Panc1 (cell line): Measurements from ENCODE around the gene DCHS1. TPM values are rescaled to one million over a fixed set of nuclear protein-coding genes. Genes with fewer than 3 reads are reported as not detected.

Source experiments
- ATAC-seq: fragments of 200-7000 bp; cut with Tn5 transposase; 2 replicates; pipeline ENCODE4 v1.9.1; 2020; ENCODE audit warnings: mild to moderate bottlenecking, moderate library complexity
- BruUV-seq: library from RNA; stranded (reverse); fragments of 400-500 nt; replicated peaks from 2 replicates; lab custom pipeline; 2021; lab: Mats Ljungman, UMichigan
- CTCF ChIA-PET: fragments of 300-600 bp; sonication (Branson Sonifier 250); formaldehyde crosslinking; loops from one replicate; lab custom pipeline; 2022; ENCODE audit warnings: antibody characterized with exemption; lab: Charles Lee
- POLR2A ChIA-PET: fragments of 300-600 bp; sonication (Branson Sonifier 250); formaldehyde crosslinking; loops from one replicate; lab custom pipeline; 2022; ENCODE audit warnings: antibody characterized with exemption; lab: Charles Lee
- DNase-seq: peaks from one replicate; pipeline ENCODE4 v3.0.0-alpha.2; 2010; ENCODE audit warnings: low read depth, low spot score
- H3K27ac ChIP-seq: 2 replicates; pipeline ENCODE4 v1.5.1; 2011; ENCODE audit warnings: mild to moderate bottlenecking, low read length, inconsistent platforms
- H3K27me3 ChIP-seq: fragments of 200-500 bp; sonication (Bioruptor generic); 2 replicates; pipeline ENCODE4 v1.6.0; 2014; ENCODE audit warnings: low read length, inconsistent platforms; ENCODE audit not compliant: control insufficient read depth, insufficient read depth
- H3K36me3 ChIP-seq: fragments of 200-500 bp; sonication (Bioruptor generic); 2 replicates; pipeline ENCODE4 v1.5.1; 2014; ENCODE audit warnings: inconsistent platforms, mild to moderate bottlenecking, low read length, moderate library complexity; ENCODE audit not compliant: control insufficient read depth, insufficient read depth
- H3K4me1 ChIP-seq: 2 replicates; pipeline ENCODE4 v1.5.1; 2011; ENCODE audit warnings: inconsistent platforms, mild to moderate bottlenecking, low read length, moderate library complexity; ENCODE audit not compliant: control insufficient read depth, insufficient read depth
- H3K4me3 ChIP-seq, 2 experiments: 2 replicates each; pipeline ENCODE4 v1.5.1; 2011 to 2012; ENCODE audit warnings: low read depth in 2 of 2, low read length in 2 of 2, mild to moderate bottlenecking in 2 of 2, inconsistent platforms in 1 of 2, moderate library complexity in 1 of 2
- H3K9me3 ChIP-seq: fragments of 200-500 bp; sonication (Bioruptor generic); 2 replicates; pipeline ENCODE4 v1.5.1; 2014; ENCODE audit warnings: low read depth, mild to moderate bottlenecking, inconsistent platforms, low read length, moderate library complexity; ENCODE audit not compliant: control insufficient read depth, insufficient read depth
- POLR2AphosphoS5 ChIP-seq: IDR thresholded peaks from 2 replicates; pipeline ENCODE4 v1.6.1; 2012; ENCODE audit warnings: mild to moderate bottlenecking, low read depth, low read length, moderate library complexity
- SIN3A ChIP-seq: IDR thresholded peaks from 2 replicates; pipeline ENCODE4 v1.6.1; 2012; ENCODE audit warnings: low read depth, mild to moderate bottlenecking, low read length, moderate library complexity, borderline replicate concordance; ENCODE audit not compliant: insufficient read depth
- TCF7L2 ChIP-seq: IDR thresholded peaks from 2 replicates; pipeline ENCODE4 v1.6.1; 2011; ENCODE audit warnings: mild to moderate bottlenecking, low read depth, low read length, inconsistent platforms
- in situ Hi-C: cut with HindIII; loops from 2 replicates; pipeline ENCODE4 v1.10.0; 2016; ENCODE audit warnings: low sequenced_read_pairs, low pct_unique_long_range_greater_than_20kb
- intact Hi-C: fragments of 100-400 bp; cut with micrococcal nuclease; formaldehyde crosslinking; loops from one replicate; pipeline ENCODE4 v1.10.0; 2022; ENCODE audit not compliant: unreplicated experiment
- total RNA-seq: library from RNA; stranded (reverse); gene quantifications from one replicate; pipeline ENCODE4 v1.2.1, GENCODE V29; 2021; ENCODE audit not compliant: unreplicated experiment
- TF ChIP-seq, protein P1 (sequence below): fragments of 450-650 bp; IDR thresholded peaks from 2 replicates; pipeline ENCODE4 v1.5.1; 2017; ENCODE audit warnings: mild to moderate bottlenecking
- TF ChIP-seq, protein P2 (sequence below), 2 experiments: IDR thresholded peaks; 2 replicates each; pipeline ENCODE4 v1.6.1; 2011 to 2012; ENCODE audit warnings: low read depth in 2 of 2, control low read depth in 1 of 2, low read length in 1 of 2, mild to moderate bottlenecking in 1 of 2, moderate library complexity in 1 of 2; ENCODE audit not compliant: insufficient read depth in 1 of 2

DCHS1 gene
- total RNA-seq, 1 experiment from 2014 or later: 2.2 TPM

DNA sequence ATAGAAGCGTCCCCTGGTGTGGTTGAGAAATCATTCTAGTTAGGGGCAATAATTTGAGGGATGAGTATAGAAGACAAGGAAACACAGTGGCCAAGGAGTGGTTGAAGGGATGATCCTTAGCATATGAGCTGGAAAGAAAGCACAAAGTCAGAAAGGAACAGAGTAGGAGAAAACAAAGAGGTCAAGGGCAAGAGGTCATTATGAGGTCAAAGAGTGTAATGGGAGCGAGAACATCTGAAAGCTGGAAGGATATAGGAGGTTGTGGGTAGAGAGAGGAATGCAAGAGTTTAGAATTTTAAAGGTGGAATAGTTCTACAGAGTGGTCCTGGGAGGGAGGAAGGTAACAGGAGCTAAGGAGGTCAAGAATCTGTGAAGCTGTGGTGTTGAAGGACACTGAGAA lies 2.0 kb downstream of the DCHS1 start:
- POLR2A ChIA-PET: no interaction called here
- intact Hi-C loops: no loop called here
- Histone ChIP-seq H3K4me1 (no peaks in the 10 kb centered on the region), H3K9me3 (no peaks in the 10 kb centered on the region), H3K27me3 (peaks cover 79% of the 10 kb centered on the region), H3K36me3 (no peaks in the 10 kb centered on the region; the same call in 1 of the 2 replicates), H3K4me3 (no peak overlapping the region), H3K27ac (no peak overlapping the region)
- TF ChIP-seq, protein P1, sequence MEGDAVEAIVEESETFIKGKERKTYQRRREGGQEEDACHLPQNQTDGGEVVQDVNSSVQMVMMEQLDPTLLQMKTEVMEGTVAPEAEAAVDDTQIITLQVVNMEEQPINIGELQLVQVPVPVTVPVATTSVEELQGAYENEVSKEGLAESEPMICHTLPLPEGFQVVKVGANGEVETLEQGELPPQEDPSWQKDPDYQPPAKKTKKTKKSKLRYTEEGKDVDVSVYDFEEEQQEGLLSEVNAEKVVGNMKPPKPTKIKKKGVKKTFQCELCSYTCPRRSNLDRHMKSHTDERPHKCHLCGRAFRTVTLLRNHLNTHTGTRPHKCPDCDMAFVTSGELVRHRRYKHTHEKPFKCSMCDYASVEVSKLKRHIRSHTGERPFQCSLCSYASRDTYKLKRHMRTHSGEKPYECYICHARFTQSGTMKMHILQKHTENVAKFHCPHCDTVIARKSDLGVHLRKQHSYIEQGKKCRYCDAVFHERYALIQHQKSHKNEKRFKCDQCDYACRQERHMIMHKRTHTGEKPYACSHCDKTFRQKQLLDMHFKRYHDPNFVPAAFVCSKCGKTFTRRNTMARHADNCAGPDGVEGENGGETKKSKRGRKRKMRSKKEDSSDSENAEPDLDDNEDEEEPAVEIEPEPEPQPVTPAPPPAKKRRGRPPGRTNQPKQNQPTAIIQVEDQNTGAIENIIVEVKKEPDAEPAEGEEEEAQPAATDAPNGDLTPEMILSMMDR: no peak
- TF ChIP-seq TCF7L2 (no peak), POLR2AphosphoS5 (no peak), SIN3A (no peak)
- TF ChIP-seq, protein P2, sequence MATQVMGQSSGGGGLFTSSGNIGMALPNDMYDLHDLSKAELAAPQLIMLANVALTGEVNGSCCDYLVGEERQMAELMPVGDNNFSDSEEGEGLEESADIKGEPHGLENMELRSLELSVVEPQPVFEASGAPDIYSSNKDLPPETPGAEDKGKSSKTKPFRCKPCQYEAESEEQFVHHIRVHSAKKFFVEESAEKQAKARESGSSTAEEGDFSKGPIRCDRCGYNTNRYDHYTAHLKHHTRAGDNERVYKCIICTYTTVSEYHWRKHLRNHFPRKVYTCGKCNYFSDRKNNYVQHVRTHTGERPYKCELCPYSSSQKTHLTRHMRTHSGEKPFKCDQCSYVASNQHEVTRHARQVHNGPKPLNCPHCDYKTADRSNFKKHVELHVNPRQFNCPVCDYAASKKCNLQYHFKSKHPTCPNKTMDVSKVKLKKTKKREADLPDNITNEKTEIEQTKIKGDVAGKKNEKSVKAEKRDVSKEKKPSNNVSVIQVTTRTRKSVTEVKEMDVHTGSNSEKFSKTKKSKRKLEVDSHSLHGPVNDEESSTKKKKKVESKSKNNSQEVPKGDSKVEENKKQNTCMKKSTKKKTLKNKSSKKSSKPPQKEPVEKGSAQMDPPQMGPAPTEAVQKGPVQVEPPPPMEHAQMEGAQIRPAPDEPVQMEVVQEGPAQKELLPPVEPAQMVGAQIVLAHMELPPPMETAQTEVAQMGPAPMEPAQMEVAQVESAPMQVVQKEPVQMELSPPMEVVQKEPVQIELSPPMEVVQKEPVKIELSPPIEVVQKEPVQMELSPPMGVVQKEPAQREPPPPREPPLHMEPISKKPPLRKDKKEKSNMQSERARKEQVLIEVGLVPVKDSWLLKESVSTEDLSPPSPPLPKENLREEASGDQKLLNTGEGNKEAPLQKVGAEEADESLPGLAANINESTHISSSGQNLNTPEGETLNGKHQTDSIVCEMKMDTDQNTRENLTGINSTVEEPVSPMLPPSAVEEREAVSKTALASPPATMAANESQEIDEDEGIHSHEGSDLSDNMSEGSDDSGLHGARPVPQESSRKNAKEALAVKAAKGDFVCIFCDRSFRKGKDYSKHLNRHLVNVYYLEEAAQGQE (IDR thresholded peaks at IDR 0.05; ENCODE audit: insufficient read depth in 1 of 2, low read depth in 2 of 2, low read length in 1 of 2): no peak
- no peak for DNase-seq
- no peak for ATAC-seq
- CTCF ChIA-PET: no interaction called here
- no TSS peak for BruUV-seq
- in situ Hi-C loops: no loop called here

DNA sequence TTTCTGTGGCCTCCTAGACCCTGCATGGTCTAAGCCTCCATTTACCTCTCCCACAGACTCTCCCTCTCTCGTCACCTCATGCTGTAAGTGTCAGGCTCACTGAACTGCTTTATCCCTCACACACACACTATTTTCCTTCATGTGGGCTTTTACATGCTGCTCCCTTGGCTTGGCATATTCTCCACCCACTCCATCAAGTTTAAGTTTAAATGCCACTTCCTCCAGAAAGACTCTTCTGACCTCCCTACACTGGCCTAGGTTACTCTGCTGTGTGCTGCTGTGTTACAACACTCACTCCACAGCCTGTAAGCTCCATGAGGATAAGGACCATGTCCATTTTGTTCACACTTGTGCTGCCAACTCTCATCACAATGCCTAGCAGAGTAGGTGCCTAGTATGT lies 2.5 kb downstream of the DCHS1 start:
- H3K27ac ChIP-seq: no peak overlapping the region
- no TSS peak for BruUV-seq
- DNase-seq: no peak
- H3K27me3 ChIP-seq: peaks cover 80% of the 10 kb centered on the region
- in situ Hi-C loops (no loop called here), intact Hi-C loops (no loop called here)
- H3K4me3 ChIP-seq: no peak overlapping the region
- no peak for ATAC-seq
- no peaks in the 10 kb centered on the region; the same call in 1 of the 2 replicates for H3K36me3 ChIP-seq
- TF ChIP-seq, protein P2 (IDR thresholded peaks at IDR 0.05; ENCODE audit: insufficient read depth in 1 of 2, low read depth in 2 of 2, low read length in 1 of 2): no peak
- TF ChIP-seq TCF7L2 (no peak), POLR2AphosphoS5 (no peak), SIN3A (no peak)
- TF ChIP-seq, protein P1: no peak
- ChIA-PET POLR2A (no interaction called here), CTCF (no interaction called here)
- no peaks in the 10 kb centered on the region for H3K9me3 ChIP-seq
- H3K4me1 ChIP-seq: no peaks in the 10 kb centered on the region
